ENCODE data around the gene SMO.
"Not testable (repeated sequence)": the region's sequence is repeated elsewhere in the genome, so short reads cannot be mapped to it uniquely, and the experiment has no call there.

The SMO gene

GRCh38 chr7:129205987-129206785, 17.8 kb downstream of the SMO start:
- no peak for DNase-seq

- DNase-seq, result no peak
Observed at GRCh38 chr7:129208667-129209066, 20.2 kb downstream of the SMO start.

- DNase-seq, result no peak
Observed at GRCh38 chr7:129209067-129209926, 20.9 kb downstream of the SMO start.

- peak in 54 of 58 donors; percentile 2 to 86 (median 40) for DNase-seq
Observed at GRCh38 chr7:129210256-129210988, 22.0 kb downstream of the SMO start.

- DNase-seq, result no peak
Observed at GRCh38 chr7:129210989-129211312, 22.5 kb downstream of the SMO start.

- no peak for DNase-seq
Observed at GRCh38 chr7:129212126-129212525, 23.7 kb downstream of the SMO start.

GRCh38 chr7:129212596-129212995, 24.2 kb downstream of the SMO start:
- no peak for DNase-seq

- peak in 11 of 58 donors; percentile 5 to 33 (median 13) for DNase-seq
Observed at GRCh38 chr7:129213828-129214227, 25.4 kb downstream of the SMO start.

GRCh38 chr7:129215691-129216090, 27.3 kb downstream of the SMO start:
- DNase-seq, result not testable (repeated sequence)

GRCh38 chr7:129216101-129216715, 27.8 kb downstream of the SMO start:
- not testable (repeated sequence) for DNase-seq

- not testable (repeated sequence) for DNase-seq
Observed at GRCh38 chr7:129216821-129217416, 28.5 kb downstream of the SMO start.

- DNase-seq, result peak in 56 of 58 donors; percentile 9 to 89 (median 64)
Observed at GRCh38 chr7:129218514-129219062, 30.2 kb downstream of the SMO start.

GRCh38 chr7:129219166-129219565, 30.7 kb downstream of the SMO start:
- not testable (repeated sequence) for DNase-seq

- DNase-seq, result no peak
Observed at GRCh38 chr7:129222064-129222463, 33.6 kb downstream of the SMO start.

- DNase-seq, result peak; percentile 81 to 100 (median 98)
Observed at GRCh38 chr7:129224251-129225205, 36.1 kb downstream of the SMO start, which contains the start of gene AHCYL2. TSS of gene AHCYL2 (plus strand) at chr7:129225030.

- peak in 39 of 58 donors; percentile 29 to 78 (median 56) for DNase-seq
Observed at GRCh38 chr7:129225206-129225930, 36.9 kb downstream of the SMO start.

GRCh38 chr7:129225931-129226572, 37.6 kb downstream of the SMO start:
- no peak for DNase-seq
